PC-9 (cell line): ENCODE results near the gene CASP8.

Source experiments
- CTCF ChIP-seq: fragments of 200-600 bp; sonication (generic); conservative IDR thresholded peaks from 2 replicates; pipeline ENCODE4 v1.6.1; 2017; ENCODE audit warnings: mixed run types, antibody characterized with exemption, mild to moderate bottlenecking, moderate library complexity
- EZH2 ChIP-seq: fragments of 200-600 bp; sonication (generic); IDR thresholded peaks from 2 replicates; pipeline ENCODE4 v1.8.0; 2017; ENCODE audit warnings: antibody characterized with exemption, low read depth

- TF ChIP-seq CTCF (no peak), EZH2 (no peak)
These were observed 53.0 kb downstream of the CASP8 start for GRCh38 chr2:201313362-201313761.
